PC-3 (cell line): ENCODE measurements around the gene PARN.

ENCODE experiments used
- CTCF ChIP-seq: fragments of 300-600 bp; sonication (generic); conservative IDR thresholded peaks from 2 replicates; pipeline ENCODE4 v1.5.1; 2017; ENCODE audit warnings: antibody characterized with exemption, low read depth, mild to moderate bottlenecking, low read length
- EZH2 ChIP-seq: fragments of 300-600 bp; sonication (generic); IDR thresholded peaks from one replicate; pipeline ENCODE4 v1.6.1; 2017; ENCODE audit warnings: antibody characterized with exemption, mild to moderate bottlenecking, low read length; ENCODE audit not compliant: unreplicated experiment
- EZH2phosphoT487 ChIP-seq: fragments of 300-600 bp; sonication (generic); IDR thresholded peaks from 2 replicates; pipeline ENCODE4 v1.6.1; 2018; ENCODE audit warnings: mild to moderate bottlenecking, antibody characterized with exemption, low read length, borderline replicate concordance

GRCh38 chr16:14409563-14409962 is 220.5 kb downstream of the PARN start:
- TF ChIP-seq CTCF (no peak), EZH2 (no peak), EZH2phosphoT487 (no peak)
